HG02678 (cell line): ENCODE measurements around the gene ARHGEF25.
"Not testable (repeated sequence)": the region's sequence is repeated elsewhere in the genome, so short reads cannot be mapped to it uniquely, and the experiment has no call there.

Experiments used
- ATAC-seq: cut with Tn5 transposase; IDR thresholded peaks from one replicate; pipeline ENCODE4 v1.9.1; 2021; ENCODE audit warnings: mild to moderate bottlenecking, moderate library complexity; ENCODE audit not compliant: unreplicated experiment

Gene ARHGEF25

DNA sequence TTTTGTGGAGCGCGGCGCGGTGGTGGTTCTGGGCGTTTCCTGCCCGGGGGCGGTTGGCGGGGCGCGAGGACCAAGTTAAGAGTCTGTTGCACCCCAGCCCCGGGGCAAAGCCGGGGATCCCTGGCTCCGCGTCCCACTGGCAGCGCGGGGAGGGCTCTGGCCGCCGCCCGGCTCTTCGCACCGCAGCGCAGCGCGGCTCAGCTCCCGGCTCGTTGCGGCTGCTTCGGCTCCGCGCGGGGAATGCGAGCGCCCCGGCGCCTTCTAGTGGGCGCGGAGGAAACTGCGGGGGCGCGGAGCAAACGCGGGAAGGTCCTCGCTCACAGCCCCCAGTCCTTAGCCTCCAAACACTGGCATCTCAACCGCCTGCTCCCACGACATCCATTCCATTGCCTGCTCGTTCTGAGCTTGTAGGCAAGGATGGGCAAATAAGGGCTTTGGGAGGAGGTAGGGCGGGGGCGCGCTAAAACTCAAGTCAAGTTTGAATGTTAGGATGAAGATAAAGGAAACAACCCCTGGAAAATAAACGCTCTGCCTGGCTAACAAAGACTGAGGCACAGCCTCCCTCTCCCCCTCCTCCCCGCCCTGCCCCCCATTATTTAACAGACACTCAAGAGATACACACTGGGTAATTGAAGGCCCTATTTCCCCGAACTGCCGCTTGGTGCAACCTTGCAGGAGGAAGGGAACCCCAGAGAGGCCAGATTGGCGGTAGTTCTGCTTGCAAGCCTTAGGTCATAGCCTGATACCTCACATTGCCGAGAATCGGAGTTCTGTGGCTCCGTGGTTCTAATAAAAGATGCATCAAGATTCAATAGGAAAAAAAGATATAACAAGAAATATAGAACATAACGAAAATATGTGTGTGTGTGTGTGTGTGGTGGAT, 22.0 kb downstream of the ARHGEF25 start, which contains the start of gene B4GALNT1:
B4GALNT1 (minus strand) TSS at position 244 of the 883 bp plus-strand sequence. CDS start 1,069 bp downstream, outside the sequence.
- peak; percentile 78 for ATAC-seq

GRCh38 chr12:57636731-57637130, 25.5 kb downstream of the ARHGEF25 start:
- not testable (repeated sequence) for ATAC-seq

DNA sequence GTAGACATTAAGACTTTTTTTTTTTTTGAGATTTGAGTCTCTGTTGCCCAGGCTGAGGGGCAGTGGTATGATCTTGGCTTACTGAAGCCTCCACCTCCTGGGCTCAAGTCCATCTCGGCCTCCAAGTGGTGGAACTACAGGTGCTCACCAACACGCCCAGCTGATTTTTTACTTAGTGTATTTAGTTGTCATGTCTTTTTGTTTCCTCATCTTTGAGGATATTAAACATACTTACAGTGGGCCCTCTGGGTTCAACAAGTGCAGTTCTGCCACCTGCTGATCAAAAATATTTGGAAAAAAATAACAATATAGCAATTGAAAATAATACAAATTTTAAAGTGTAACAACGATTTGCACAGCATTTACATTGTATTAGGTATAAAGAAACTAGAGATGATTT, 26.1 kb downstream of the ARHGEF25 start:
- no peak for ATAC-seq

- ATAC-seq = no peak
These were observed 26.9 kb downstream of the ARHGEF25 start for GRCh38 chr12:57638096-57638495.

DNA sequence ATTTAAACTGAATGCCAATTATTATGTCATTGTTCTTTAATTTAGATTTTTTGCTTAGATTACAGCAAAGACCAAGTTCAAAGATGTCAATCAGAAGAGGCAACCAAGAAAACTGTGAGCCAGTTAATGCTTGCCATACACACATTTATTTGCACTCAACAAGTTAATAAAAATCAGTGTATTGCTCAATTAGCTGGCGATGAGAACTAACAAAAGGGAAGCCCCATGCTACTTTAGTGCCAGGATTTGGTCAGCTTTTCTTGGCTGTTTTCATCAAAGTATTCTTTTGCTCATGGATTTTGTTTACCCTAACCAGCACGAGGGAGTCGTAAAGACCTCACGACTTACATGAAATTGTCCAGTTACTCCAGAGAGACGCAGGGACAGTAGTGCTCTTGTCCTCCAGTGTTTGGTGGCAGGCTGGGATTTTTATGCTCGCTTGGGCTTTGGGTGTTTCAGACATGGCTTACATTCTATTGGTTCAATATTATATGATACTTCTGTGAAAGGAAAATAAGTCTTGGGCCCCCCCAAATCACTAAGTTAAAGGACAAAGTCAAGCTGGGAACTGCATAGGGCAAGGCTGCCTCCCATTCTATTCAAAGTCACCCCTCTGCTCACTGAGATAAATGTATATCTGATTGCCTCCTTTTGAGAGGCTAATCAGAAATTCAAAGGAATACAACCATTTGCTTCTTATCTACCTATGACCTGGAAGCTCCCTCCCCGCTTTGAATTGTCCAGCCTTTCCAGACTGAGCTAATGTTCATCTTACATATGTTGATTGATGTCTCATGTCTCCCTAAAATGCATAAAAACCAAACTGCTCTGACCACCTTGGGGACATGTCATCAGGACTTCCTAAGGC, 29.2 kb downstream of the ARHGEF25 start:
- ATAC-seq = no peak

DNA sequence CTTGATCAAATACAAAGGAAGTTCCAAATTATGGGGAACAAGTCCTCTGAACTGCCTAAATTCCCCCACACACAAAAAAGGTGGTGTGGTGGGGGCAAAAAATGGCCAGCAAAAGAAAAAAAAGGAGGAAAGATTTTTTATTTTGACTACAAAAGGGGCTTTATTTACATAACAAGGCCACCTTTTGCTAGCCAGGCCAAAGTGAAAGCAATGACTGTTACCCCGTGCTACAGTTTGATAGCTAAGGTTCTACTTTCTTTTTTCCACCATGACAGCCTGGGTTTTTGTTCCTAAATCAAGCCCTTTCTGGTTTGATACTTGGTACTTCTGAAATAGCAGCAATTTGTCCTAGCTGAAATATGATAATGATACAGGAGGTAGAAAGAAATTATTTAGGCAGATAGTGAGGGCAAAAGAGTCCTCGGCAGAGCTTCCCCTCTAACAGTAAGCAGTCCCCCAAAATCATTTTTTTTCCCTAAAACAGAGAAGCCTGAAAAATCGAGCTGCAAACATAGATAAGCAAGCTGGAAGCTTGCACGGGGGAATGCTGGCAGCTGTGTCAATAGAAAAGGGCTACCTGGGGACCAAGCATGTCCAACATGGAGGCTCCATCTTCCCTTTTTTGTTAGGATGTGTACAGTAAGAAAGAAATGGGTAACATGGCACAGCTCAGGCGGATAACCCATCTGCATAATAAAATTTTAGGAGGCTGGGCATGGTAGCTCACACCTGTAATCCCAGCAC, 30.6 kb downstream of the ARHGEF25 start:
- no peak for ATAC-seq

- ATAC-seq = not testable (repeated sequence)
These were observed 34.9 kb downstream of the ARHGEF25 start for GRCh38 chr12:57645990-57646658.

GRCh38 chr12:57646659-57647049, 35.4 kb downstream of the ARHGEF25 start:
- not testable (repeated sequence) for ATAC-seq

GRCh38 chr12:57654042-57654441, 42.8 kb downstream of the ARHGEF25 start:
- ATAC-seq = no peak

GRCh38 chr12:57655541-57656240, 44.5 kb downstream of the ARHGEF25 start:
- no peak for ATAC-seq

DNA sequence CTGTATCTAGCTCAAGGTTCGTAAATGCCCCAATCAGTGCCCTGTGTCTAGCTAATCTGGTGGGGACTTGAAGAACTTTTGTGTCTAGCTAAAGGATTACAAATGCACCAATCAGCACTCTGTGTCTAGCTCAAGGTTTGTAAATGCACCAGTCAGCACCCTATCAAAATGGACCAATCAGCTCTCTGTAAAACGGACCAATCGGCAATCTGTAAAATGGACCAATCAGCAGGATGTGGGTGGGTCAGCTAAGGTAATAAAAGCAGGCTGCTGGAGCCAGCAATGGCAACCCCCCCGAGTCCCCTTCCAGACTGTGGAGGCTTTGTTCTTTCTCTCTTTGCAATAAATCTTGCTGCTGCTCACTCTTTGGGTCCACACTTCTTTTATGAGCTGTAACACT, 45.2 kb downstream of the ARHGEF25 start:
- not testable (repeated sequence) for ATAC-seq

- ATAC-seq = no peak
These were observed 46.5 kb downstream of the ARHGEF25 start for GRCh38 chr12:57657744-57658143.

DNA sequence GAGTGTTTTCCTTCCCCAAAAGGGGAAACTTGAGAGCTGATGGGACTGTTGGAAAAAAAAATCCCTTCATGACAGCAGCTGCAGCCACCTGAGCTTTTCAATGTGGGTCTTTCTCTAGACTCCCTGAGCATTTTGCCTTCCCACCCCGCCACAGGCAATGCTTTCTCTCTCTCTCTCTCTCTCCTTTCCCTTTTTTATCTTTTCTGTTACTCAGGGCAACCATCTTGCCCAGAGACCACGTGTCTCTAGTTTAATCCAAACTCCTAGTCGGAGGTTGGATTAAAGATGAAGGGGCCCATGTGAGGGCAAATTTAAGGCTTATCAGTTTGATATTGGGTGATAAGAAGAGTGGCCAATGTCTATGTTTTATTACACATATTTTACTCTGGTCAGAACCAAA, 47.7 kb downstream of the ARHGEF25 start:
- ATAC-seq = no peak

DNA sequence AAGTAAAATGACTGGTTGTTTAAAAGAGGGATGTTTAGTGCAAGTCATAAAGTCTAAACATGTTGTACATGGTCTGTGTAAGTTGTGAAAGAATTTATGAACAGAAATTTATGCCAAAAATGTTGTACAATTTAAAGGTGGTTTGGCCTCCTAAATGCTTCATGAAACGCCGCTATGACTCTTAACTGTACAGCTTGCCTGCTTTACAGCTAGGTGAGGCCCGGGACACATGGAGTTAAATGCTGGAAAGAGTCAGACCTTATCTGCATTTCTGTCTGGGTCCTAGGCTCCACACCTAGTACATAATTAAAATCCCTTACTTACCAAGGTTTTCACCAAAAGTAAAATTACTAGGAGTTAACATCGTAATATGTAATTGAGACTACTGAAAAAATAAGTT, 50.1 kb downstream of the ARHGEF25 start:
- ATAC-seq = no peak

GRCh38 chr12:57665066-57665820, 54.0 kb downstream of the ARHGEF25 start:
- ATAC-seq = not testable (repeated sequence)
